ENCODE results near the gene QRFP.
A peak's percentile ranks its signal among the peaks of the same experiment; 100 is the strongest.

Gene QRFP

GRCh38 chr9:130873966-130874365 is 22.6 kb downstream of the QRFP start:
- TF ChIP-seq, protein P1, sequence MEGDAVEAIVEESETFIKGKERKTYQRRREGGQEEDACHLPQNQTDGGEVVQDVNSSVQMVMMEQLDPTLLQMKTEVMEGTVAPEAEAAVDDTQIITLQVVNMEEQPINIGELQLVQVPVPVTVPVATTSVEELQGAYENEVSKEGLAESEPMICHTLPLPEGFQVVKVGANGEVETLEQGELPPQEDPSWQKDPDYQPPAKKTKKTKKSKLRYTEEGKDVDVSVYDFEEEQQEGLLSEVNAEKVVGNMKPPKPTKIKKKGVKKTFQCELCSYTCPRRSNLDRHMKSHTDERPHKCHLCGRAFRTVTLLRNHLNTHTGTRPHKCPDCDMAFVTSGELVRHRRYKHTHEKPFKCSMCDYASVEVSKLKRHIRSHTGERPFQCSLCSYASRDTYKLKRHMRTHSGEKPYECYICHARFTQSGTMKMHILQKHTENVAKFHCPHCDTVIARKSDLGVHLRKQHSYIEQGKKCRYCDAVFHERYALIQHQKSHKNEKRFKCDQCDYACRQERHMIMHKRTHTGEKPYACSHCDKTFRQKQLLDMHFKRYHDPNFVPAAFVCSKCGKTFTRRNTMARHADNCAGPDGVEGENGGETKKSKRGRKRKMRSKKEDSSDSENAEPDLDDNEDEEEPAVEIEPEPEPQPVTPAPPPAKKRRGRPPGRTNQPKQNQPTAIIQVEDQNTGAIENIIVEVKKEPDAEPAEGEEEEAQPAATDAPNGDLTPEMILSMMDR (IDR thresholded peaks at IDR 0.05) = no peak
- H3K27ac ChIP-seq = peak overlapping the region; percentile 63 to 79
- H3K9me3 ChIP-seq = no peaks in the 10 kb centered on the region
- peaks cover 53 to 87% (median 59%) of the 10 kb centered on the region in 3 donors for H3K36me3 ChIP-seq
- H3K4me3 ChIP-seq = no peak overlapping the region
- intact Hi-C loops (cut with DNase I; ENCODE audit: low total_unique reads) = loop anchor here (10.0 kb wide), 1 partner anchor 161 kb away; no protein-coding TSS in a partner anchor
- DNase-seq = no peak
- H3K27me3 ChIP-seq = no peaks in the 10 kb centered on the region
- peaks cover 0 to 59% (median 21%) of the 10 kb centered on the region in 4 donors for H3K4me1 ChIP-seq

DNA sequence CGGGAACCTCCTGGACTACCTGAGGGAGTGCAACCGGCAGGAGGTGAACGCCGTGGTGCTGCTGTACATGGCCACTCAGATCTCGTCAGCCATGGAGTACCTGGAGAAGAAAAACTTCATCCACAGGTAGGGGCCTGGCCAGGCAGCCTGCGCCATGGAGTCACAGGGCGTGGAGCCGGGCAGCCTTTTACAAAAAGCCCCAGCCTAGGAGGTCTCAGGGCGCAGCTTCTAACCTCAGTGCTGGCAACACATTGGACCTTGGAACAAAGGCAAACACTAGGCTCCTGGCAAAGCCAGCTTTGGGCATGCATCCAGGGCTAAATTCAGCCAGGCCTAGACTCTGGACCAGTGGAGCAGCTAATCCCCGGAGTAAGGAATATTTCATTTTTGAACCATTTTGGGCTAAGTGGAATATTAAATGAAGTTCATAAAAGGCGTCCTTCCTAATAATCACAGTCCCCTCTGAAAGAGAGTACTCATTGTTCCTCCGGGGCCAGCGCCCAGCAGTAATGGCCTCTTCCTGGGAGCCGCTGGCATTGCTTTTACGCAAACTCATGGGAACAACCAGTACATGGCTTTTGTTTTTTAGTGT is 23.6 kb downstream of the QRFP start:
- Histone ChIP-seq H3K27ac (peak overlapping the region; percentile 63 to 79), H3K27me3 (no peaks in the 10 kb centered on the region), H3K4me3 (no peak overlapping the region), H3K36me3 (peaks cover 43 to 77% (median 49%) of the 10 kb centered on the region in 3 donors), H3K9me3 (no peaks in the 10 kb centered on the region), H3K4me1 (peaks cover 0 to 69% (median 23%) of the 10 kb centered on the region in 4 donors)
- peak; percentile 55 to 91 for DNase-seq
- intact Hi-C loops (cut with DNase I; ENCODE audit: low total_unique reads) = loop anchor here (10.0 kb wide), 1 partner anchor 162 kb away; no protein-coding TSS in a partner anchor
- TF ChIP-seq, protein P1 (IDR thresholded peaks at IDR 0.05) = no peak

DNA sequence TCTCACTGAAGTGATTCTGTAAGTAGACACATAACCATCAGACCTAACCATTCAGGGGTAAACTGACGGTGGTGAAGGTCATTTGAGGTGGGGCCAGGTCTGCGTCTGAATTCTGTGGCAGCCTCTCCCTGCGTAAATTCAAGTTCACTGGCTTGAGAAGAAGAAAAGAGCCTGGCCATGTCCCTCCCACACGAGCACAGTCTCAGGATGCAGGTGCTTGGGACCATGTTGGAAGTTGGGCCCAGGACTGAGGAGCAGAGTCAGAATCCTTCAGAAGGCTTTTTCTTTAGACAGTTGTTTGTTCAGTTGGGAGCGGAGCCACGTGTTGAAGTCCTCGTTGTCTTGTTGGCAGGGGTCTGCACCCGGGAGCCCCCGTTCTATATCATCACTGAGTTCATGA is 24.1 kb downstream of the QRFP start:
- intact Hi-C loops (cut with DNase I; ENCODE audit: low total_unique reads) = loop anchor here (10.0 kb wide), 1 partner anchor 162 kb away; no protein-coding TSS in a partner anchor
- no peaks in the 10 kb centered on the region for H3K9me3 ChIP-seq
- H3K4me1 ChIP-seq = peaks cover 0 to 74% (median 24%) of the 10 kb centered on the region in 4 donors
- TF ChIP-seq, protein P1 (IDR thresholded peaks at IDR 0.05) = no peak
- H3K4me3 ChIP-seq = no peak overlapping the region
- H3K27me3 ChIP-seq = no peaks in the 10 kb centered on the region
- H3K36me3 ChIP-seq = peaks cover 42 to 75% (median 48%) of the 10 kb centered on the region in 3 donors
- no peak for DNase-seq
- H3K27ac ChIP-seq = peak overlapping the region; percentile 63 to 79

DNA sequence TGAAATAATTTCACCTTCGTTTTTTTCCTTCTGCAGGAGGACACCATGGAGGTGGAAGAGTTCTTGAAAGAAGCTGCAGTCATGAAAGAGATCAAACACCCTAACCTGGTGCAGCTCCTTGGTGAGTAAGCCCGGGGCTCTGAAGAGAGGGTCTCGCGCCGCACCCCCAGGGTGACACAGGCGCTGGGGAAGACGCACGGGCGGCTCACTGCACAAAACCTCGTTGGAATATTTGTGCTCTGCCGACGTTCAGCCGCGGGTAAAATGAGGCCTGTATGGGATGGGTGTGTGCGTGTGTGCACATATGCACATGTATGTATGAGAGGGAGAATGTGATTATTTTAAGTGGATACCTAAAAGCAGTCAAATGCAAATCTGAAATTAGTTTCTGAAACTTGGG is 24.5 kb downstream of the QRFP start:
- Histone ChIP-seq H3K27me3 (no peaks in the 10 kb centered on the region), H3K4me3 (no peak overlapping the region), H3K4me1 (peaks cover 0 to 78% (median 26%) of the 10 kb centered on the region in 4 donors), H3K9me3 (no peaks in the 10 kb centered on the region), H3K36me3 (peaks cover 42 to 73% (median 48%) of the 10 kb centered on the region in 3 donors), H3K27ac (peak overlapping the region; percentile 63 to 79)
- no peak for DNase-seq
- intact Hi-C loops (cut with DNase I; ENCODE audit: low total_unique reads) = loop anchor here (10.0 kb wide), 1 partner anchor 163 kb away; no protein-coding TSS in a partner anchor
- TF ChIP-seq, protein P1 (IDR thresholded peaks at IDR 0.05) = no peak

GRCh38 chr9:130871395-130872062 is 25.1 kb downstream of the QRFP start:
- DNase-seq = no peak
- Histone ChIP-seq H3K27ac (peak overlapping the region in 1 of 2 donors; percentile 11), H3K4me1 (peaks cover 0 to 84% (median 29%) of the 10 kb centered on the region in 4 donors), H3K36me3 (peaks cover 42 to 67% (median 48%) of the 10 kb centered on the region in 3 donors), H3K9me3 (no peaks in the 10 kb centered on the region), H3K4me3 (no peak overlapping the region), H3K27me3 (no peaks in the 10 kb centered on the region)
- TF ChIP-seq, protein P1 (IDR thresholded peaks at IDR 0.05) = no peak
- intact Hi-C loops (cut with DNase I; ENCODE audit: low total_unique reads) = loop anchor here (10.0 kb wide), 1 partner anchor 163 kb away; no protein-coding TSS in a partner anchor
